HG02973 (cell line): ENCODE measurements around the gene PSG2.
"Not testable (repeated sequence)": the region's sequence is repeated elsewhere in the genome, so short reads cannot be mapped to it uniquely, and the experiment has no call there.

Experiments
- ATAC-seq: cut with Tn5 transposase; IDR thresholded peaks from one replicate; pipeline ENCODE4 v1.9.1; 2021; ENCODE audit warnings: moderate library complexity; ENCODE audit not compliant: unreplicated experiment

Gene PSG2

GRCh38 chr19:43082601-43083000, at the start of gene PSG2:
PSG2 (minus strand) TSS chr19:43082701; CDS start chr19:43082569, 132 bp downstream.
- not testable (repeated sequence) for ATAC-seq

- ATAC-seq = not testable (repeated sequence)
These were observed 48.9 kb upstream of the PSG2 start for GRCh38 chr19:43131281-43131842.

- not testable (repeated sequence) for ATAC-seq
These were observed 46.7 kb upstream of the PSG2 start for GRCh38 chr19:43129197-43129596.

DNA sequence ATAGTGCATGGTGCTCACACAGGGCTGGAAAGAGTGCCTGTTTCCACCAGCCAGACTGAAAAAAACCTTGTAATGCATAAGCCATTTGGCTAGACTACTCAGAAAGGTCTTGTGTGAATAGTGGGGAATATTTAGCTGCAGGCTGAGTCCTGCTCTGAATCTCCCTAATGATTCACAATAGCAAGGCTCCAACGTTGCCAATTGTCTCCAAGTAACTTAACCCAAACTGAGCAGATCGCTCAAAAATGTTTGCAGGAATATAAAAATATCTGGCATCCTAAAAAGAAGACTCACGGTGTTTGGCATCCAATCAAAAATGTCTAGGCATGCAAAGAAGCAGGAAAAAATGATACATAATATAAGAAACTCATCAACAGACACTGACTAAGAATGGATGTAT, 44.8 kb upstream of the PSG2 start:
- not testable (repeated sequence) for ATAC-seq

- no peak for ATAC-seq
These were observed 44.2 kb upstream of the PSG2 start for GRCh38 chr19:43126720-43127119.

GRCh38 chr19:43124360-43124759, 41.9 kb upstream of the PSG2 start:
- no peak for ATAC-seq

GRCh38 chr19:43120433-43121026, 38.0 kb upstream of the PSG2 start:
- ATAC-seq = not testable (repeated sequence)

DNA sequence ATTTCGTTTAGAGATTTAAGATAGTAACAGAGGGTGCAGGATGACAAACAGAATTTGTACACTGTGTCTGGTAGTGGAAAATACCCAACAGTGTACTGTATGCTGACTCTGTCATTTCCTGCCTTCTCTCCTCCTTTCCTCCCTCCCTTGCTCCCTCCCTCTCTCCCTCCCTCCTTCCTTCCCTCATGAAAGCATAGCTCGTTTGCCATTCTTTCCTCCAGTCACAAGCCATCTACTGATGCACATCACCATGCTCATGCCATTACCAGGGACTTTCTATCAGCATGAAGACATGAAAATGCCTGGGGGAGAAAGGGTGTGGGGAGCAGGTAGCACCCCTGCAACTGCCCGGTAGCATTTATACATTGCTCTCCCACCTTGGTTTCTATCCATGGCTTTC, 37.0 kb upstream of the PSG2 start:
- not testable (repeated sequence) for ATAC-seq

DNA sequence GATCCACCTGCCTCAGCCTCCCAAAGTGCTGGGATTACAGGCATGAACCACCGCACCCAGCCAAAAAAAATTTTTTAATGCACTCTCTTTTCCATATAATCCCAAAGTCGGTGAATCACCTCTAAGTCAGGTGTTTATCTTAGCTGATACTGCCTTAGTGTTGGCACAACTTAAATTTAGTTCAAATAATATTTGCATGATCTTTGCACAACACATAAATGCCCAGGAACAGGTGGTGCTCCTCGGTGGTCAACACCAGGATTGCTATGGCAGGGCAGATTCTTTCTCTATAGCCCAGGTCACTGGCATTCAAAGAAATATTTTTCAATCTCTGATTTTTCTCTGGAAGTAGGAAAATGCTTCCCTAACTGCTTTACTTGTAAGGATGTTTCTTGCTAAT, 33.9 kb upstream of the PSG2 start:
- ATAC-seq = not testable (repeated sequence)

DNA sequence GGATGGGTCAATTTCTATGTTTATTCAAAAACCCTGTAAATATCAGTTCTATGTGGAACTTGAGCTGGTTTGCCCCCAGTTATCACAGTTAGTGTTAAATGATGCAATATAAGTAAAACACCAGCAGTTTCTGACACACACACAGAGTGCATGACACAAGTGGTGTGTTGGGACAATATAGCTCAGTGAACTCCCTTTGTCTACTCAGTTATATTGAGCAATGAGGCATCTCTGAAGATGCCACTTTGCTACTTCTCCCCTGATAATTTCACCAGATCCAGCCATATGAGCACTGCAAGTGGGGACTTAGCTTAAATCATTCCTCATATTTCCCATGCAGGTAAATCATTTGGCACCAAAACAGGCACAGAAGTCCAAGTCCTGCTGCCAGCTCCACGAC, 33.0 kb upstream of the PSG2 start:
- ATAC-seq = not testable (repeated sequence)

- not testable (repeated sequence) for ATAC-seq
These were observed 32.6 kb upstream of the PSG2 start for GRCh38 chr19:43115064-43115463.

DNA sequence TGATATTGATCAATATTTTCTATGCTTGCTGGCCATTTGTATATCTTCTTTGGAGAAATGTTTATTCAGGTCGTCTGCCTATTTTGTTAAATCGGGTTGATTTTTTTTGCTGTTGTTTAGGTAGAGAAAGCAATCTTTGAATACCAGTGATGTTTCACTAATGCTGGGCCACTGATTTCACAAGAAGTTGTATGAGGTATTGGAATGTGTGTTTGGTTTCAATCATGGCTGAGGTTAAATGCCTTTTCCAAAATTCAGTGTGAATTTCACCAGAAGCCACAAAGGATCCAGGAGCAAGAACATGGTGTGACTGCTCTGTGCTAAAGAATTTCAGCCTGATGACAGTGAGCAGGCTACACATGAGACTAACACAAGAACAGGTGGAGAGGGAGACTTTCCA, 32.1 kb upstream of the PSG2 start:
- ATAC-seq = not testable (repeated sequence)

DNA sequence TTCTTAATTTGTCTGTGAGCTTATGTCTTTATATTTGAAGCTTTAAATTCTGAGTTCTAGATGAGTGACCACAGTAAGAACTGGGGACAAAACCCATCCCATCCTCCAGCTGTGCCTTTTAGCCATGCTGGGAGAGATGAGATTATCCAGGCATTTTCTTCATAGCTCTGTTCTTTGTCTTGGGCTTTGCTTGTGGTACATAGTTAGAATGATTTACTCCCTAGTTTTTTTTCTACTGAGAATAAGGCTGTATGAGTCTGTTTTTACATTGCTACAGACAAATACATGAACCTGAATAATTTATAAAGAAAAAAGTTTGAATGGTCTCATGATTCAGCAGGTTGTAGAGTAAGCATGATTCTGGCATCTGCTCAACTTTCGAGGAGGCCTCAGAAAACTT, 24.9 kb upstream of the PSG2 start:
- ATAC-seq = not testable (repeated sequence)

- ATAC-seq = no peak
These were observed 23.0 kb upstream of the PSG2 start for GRCh38 chr19:43105496-43105895.

GRCh38 chr19:43104215-43104850, 21.8 kb upstream of the PSG2 start:
- not testable (repeated sequence) for ATAC-seq

DNA sequence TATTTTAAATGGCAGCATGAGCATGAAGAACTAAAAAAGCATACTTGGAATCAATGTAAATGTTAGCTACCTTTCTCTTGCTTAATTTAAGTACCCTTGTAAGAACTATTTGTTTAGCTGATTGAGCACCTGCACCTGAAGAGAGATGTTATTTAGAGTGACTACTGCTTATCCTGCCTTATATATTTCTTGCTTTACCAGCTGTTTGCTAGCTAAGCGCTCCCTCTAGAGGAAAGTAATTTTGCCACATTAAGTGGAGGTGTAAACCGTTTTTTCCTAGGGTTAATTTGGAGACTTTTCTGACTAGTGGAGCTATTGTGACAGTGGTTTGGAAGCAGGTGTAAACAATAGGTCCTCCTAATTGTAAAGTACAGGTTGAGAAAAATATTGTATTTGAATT, 19.4 kb upstream of the PSG2 start:
- no peak for ATAC-seq

GRCh38 chr19:43098416-43098815, 15.9 kb upstream of the PSG2 start:
- ATAC-seq = not testable (repeated sequence)

DNA sequence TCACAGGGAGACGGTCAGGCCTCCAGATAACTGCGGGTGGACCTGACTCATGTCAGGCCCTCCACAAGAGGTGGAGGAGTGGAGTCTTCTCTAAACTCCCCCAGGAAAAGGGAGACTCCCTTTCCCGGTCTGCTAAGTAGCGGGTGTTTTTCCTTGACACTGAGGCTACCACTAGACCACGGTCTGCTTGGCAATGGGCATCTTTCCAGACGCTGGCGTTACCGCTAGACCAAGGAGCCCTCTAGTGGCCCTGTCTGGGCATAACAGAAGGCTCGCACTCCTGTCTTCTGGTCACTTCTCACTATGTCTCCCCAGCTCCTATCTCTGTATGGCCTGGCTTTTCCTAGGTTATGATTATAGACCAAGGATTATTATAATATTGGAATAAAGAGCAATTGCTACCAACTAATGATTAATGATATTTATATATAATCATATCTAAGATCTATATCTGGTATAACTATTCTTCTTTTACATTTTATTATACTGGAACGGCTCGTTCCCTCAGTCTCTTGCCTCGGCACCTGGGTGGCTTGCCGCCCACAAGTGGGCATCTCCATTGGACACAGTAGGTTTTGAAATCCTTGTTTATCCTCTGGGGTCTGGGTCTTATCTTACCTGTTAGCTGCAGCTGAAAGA, 5.3 kb upstream of the PSG2 start:
- ATAC-seq = not testable (repeated sequence)

DNA sequence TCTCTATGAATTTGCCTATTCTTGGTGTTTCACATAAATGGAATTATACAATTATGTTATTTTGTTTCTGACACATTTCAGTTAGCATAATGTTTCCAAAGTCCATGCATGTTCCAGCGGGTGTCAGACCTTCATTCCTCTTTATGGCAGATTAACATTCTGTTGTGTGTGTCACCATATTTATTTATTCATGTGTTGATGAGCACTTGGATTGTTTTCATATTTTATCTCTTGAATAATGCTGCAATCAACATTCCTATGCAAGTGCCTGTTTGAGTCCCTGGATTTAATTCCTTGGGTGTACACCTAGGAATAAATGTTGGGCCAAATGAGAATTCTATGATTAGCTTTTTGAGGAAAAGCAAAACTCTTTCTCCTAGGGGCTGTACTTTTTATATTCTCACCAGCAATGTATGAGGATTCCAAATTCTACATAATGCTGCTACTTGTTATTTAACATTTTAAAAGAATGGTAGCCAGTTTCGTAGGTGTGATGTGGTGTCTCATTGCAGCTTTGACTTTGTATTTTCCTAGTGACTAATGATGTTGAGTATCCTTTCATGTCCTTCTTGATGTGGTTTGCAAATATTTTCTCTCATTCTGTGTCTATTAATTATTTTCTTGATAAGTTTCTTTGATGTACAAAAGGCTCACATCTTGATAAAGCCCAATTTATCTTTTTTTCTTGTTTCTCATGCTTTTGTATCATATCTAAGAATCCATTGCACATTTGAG, 3.5 kb upstream of the PSG2 start:
- not testable (repeated sequence) for ATAC-seq

- ATAC-seq = not testable (repeated sequence)
These were observed 1.8 kb upstream of the PSG2 start for GRCh38 chr19:43084196-43084832.

DNA sequence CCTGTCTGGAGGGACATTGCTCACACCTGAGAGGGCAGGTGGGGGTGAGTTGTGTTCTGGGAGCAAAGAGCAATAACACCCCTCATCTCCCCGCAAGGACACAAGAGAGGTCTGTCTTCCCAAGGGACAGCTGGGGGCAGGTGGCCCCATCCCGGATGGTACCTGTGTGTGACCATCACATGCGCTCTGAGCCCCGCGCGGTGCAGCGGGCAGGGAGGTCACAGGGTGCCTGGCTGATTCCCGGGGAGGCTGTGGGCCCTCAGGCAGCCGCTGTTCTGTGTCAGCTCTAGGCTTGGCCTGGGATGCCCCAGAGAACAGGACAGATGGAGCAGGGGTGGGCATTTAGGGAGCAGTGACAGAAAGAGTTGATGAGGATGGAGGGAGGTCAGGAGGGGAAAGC, 1.2 kb upstream of the PSG2 start:
- ATAC-seq = not testable (repeated sequence)
